ENCODE results near the gene TPTE2.
"Not testable (repeated sequence)": the region's sequence is repeated elsewhere in the genome, so short reads cannot be mapped to it uniquely, and the experiment has no call there.

GRCh38 chr13:19507623-19508022 is 53.7 kb downstream of the TPTE2 start:
- TF ChIP-seq CTCF, EP300, POLR2A (IDR thresholded peaks at IDR 0.05): not testable (repeated sequence)
